Measurements from ENCODE around the gene CAMK2D.

GRCh38 chr4:113565702-113566012, 195.9 kb downstream of the CAMK2D start:
- TF ChIP-seq REST (IDR thresholded peaks at IDR 0.05; ENCODE audit: insufficient read depth in 1 of 2, low read depth in 2 of 2, low read length in 2 of 2): no peak
- TF ChIP-seq POLR2AphosphoS5 (IDR thresholded peaks at IDR 0.05; ENCODE audit: low read depth, low read length): no peak
- TF ChIP-seq TAF1 (IDR thresholded peaks at IDR 0.05; ENCODE audit: borderline replicate concordance, insufficient read depth, low read length): no peak
- no peak for TF ChIP-seq SIN3A (IDR thresholded peaks at IDR 0.05; ENCODE audit: borderline replicate concordance, insufficient read depth, low read length)

Data from PFSK-1 (cell line).